Measurements from ENCODE around the gene MBD5.

The MBD5 gene

DNA sequence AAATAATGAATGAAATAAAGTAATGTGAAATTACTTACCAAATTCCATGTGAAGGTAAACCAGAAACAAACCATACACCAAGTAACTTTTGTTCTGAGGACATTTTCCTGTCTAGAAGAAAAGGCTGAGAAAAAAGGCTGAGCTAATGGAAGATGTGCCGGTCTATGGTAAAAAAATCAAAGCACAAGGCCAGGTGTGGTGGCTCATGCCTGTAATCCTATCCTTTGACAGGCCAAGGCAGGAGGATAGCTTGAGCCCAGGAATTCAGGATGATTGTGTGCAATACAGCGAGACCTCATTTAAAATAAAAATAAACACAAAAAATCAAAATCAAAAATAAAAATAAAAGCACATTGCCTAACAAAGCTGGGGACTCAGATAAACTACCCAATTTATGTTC, 7.0 kb upstream of the MBD5 start:
- no peak for DNase-seq (ENCODE audit: low read depth)
- TF ChIP-seq, protein P1, sequence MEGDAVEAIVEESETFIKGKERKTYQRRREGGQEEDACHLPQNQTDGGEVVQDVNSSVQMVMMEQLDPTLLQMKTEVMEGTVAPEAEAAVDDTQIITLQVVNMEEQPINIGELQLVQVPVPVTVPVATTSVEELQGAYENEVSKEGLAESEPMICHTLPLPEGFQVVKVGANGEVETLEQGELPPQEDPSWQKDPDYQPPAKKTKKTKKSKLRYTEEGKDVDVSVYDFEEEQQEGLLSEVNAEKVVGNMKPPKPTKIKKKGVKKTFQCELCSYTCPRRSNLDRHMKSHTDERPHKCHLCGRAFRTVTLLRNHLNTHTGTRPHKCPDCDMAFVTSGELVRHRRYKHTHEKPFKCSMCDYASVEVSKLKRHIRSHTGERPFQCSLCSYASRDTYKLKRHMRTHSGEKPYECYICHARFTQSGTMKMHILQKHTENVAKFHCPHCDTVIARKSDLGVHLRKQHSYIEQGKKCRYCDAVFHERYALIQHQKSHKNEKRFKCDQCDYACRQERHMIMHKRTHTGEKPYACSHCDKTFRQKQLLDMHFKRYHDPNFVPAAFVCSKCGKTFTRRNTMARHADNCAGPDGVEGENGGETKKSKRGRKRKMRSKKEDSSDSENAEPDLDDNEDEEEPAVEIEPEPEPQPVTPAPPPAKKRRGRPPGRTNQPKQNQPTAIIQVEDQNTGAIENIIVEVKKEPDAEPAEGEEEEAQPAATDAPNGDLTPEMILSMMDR (IDR thresholded peaks at IDR 0.05; ENCODE audit: control insufficient read depth, extremely low read depth, insufficient read depth), result no peak
- H3K4me3 ChIP-seq (ENCODE audit: low read depth, low read length), result no peak overlapping the region

DNA sequence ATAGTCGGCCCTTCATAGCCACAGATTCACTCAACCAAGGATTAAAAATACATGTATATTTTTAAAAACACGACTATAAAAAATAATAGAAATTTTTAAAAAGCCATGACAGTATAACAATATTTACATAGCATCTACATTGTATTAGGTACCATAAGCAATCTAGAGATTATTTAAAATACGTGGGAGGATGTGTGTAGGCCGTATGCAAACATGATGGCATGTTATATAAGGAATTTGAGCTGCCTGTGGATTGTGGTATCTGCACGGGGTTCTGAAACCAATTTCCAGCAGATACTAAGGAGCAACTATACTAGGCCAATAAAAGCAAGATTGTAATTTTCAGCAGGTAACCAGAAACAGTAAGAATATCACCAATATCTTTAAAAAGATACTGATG, 6.3 kb upstream of the MBD5 start:
- TF ChIP-seq, protein P1 (IDR thresholded peaks at IDR 0.05; ENCODE audit: control insufficient read depth, extremely low read depth, insufficient read depth), result no peak
- H3K4me3 ChIP-seq (ENCODE audit: low read depth, low read length), result no peak overlapping the region
- no peak for DNase-seq (ENCODE audit: low read depth)

DNA sequence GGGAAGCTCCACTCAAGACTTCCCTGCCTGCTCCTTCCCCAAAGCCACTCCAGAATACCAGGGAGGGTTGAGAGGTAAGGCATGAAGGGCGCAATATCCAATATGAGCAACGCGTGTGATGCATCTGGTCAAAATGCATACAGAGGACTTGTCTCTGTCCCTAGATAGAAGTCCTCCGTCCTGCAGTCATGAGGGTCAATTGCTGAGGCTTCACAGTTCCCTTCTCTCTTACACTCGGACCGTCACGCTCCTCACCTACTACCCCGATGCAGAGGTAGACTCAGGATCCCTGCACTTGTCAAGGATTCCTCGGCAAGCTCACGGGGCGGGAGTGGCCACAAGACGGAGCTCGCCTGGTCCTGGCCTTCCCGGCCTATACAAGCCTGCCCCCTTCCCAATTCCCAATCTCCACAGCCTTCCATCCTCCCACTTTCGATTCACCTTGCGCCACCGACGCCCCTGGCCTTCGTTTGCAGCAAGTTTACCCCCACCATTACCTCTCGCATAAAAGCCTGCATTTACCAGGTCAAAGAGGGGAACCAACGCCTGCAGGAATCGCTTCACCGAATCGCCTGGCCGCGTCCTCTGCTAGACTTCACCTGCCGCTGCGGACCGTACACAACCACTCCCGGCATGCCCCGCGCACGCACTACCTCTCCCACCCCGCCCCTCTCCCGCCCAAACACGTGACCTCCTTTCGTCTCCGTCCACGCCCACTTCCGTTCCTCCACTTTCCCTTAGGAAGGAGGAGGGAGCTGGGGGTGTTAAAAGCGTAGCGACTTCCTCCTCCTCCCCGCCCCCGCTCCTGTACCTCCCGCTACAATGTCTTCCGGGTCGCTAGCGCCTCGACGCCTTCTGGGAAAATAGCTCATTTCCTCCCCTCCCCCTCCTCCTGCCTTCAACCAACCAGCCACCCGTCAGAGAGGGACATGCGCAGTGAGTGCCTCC, 506 bp upstream of the MBD5 start, which contains the start of gene ORC4:
Gene ORC4 (minus strand): TSS at position 627 of the 948 bp plus-strand sequence. CDS start 44,779 bp downstream, outside the sequence.
- TF ChIP-seq, protein P1 (IDR thresholded peaks at IDR 0.05; ENCODE audit: control insufficient read depth, extremely low read depth, insufficient read depth), result peak; percentile 74
- H3K4me3 ChIP-seq (ENCODE audit: low read depth, low read length), result peak within 1 kb of the TSS; percentile 65
- DNase-seq (ENCODE audit: low read depth), result peak; percentile 97

DNA sequence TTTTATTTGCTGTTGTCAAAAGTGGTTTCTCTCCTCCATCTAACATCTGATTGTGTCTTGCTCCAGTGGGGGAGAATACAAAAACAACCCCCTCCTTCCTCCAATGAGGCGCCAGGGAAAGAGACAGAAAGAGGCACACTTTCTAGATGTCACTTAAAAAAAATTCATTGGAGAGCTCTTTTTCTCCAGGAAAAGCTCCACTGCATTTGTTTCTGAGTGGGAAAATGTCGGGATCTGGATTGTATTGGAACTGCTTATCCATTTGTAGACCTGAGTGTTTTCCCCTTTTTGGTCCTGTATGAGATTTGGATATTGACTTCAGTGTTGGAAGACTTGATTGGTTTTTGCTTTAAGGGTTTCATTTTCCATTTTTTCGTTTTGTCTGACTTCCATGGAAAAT, 995 bp downstream of the MBD5 start:
- TF ChIP-seq, protein P1 (IDR thresholded peaks at IDR 0.05; ENCODE audit: control insufficient read depth, extremely low read depth, insufficient read depth), result no peak
- no peak for DNase-seq (ENCODE audit: low read depth)
- peak overlapping the region; percentile 65 for H3K4me3 ChIP-seq (ENCODE audit: low read depth, low read length)

DNA sequence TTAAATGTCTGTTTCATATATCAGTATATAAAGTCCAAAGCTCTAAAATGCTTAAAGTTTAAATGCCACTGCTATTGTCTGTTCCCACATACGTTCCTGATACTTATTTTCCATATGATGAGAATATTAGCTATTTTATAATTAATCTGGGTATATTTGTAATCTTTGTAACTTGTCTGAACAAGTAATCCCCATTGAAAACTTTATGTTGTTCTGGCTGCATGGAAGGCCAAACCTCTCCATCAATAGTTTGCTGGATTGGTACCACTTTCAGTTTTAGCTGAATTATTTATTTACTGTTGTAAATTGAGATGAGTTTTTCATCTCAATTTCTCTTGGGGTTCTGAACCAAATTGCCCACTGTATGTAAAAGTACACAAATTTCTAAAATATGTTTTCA, 1.5 kb downstream of the MBD5 start:
- DNase-seq (ENCODE audit: low read depth), result no peak
- peak overlapping the region; percentile 65 for H3K4me3 ChIP-seq (ENCODE audit: low read depth, low read length)
- TF ChIP-seq, protein P1 (IDR thresholded peaks at IDR 0.05; ENCODE audit: control insufficient read depth, extremely low read depth, insufficient read depth), result no peak

DNA sequence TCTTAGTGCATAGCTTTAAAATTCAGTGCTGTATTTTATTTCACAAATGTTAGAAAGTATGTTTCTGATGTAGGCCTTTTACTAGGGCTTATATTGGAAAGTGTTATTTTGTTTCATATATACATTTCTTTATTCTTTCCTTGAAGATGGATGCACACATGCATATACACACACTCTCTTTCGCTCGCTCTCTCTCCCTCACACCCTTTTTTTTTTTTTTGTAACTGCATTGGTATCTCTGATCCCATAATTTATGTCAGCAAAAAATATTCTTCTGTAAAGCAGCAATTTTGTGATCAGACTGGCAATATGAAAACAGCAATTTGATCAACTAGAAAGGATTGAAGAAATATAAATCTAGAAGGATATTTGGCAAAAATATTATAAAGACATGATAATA, 2.0 kb downstream of the MBD5 start:
- TF ChIP-seq, protein P1 (IDR thresholded peaks at IDR 0.05; ENCODE audit: control insufficient read depth, extremely low read depth, insufficient read depth), result no peak
- no peak overlapping the region for H3K4me3 ChIP-seq (ENCODE audit: low read depth, low read length)
- DNase-seq (ENCODE audit: low read depth), result no peak

All from LNCaP clone FGC (cell line).